ENCODE measurements around the gene ARFGAP3.

DNA sequence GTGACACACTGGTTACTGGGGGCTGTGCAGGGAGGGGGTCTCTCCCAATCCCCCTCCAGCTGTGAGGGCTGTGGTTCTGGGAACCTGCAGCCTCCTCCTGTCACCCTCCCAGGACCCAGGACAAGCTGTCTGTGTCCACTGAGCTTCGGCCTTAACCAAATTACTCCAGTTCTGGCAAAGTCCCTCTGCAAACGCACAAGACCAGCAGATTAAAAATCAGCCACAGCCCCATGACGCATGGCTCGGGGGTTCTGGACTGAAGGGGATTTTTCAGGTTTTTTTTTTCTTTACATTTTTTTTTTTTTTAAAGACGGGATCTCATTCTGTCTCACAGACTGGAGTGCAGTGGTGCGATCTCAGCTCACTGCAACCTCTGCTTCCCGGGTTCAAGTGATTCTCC, 104.2 kb downstream of the ARFGAP3 start:
- TF ChIP-seq, protein P1, sequence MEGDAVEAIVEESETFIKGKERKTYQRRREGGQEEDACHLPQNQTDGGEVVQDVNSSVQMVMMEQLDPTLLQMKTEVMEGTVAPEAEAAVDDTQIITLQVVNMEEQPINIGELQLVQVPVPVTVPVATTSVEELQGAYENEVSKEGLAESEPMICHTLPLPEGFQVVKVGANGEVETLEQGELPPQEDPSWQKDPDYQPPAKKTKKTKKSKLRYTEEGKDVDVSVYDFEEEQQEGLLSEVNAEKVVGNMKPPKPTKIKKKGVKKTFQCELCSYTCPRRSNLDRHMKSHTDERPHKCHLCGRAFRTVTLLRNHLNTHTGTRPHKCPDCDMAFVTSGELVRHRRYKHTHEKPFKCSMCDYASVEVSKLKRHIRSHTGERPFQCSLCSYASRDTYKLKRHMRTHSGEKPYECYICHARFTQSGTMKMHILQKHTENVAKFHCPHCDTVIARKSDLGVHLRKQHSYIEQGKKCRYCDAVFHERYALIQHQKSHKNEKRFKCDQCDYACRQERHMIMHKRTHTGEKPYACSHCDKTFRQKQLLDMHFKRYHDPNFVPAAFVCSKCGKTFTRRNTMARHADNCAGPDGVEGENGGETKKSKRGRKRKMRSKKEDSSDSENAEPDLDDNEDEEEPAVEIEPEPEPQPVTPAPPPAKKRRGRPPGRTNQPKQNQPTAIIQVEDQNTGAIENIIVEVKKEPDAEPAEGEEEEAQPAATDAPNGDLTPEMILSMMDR (conservative IDR thresholded peaks at IDR 0.05 in 1 of 2, IDR thresholded peaks at IDR 0.05 in 1 of 2; ENCODE audit: extremely low read depth in 1 of 2, insufficient read depth in 1 of 2, low read depth in 1 of 2, low read length in 2 of 2): no peak
- TF ChIP-seq EZH2 (IDR thresholded peaks at IDR 0.05; ENCODE audit: borderline replicate concordance, low read length): no peak
